ENCODE measurements around the gene MYO3A.

The MYO3A gene

DNA sequence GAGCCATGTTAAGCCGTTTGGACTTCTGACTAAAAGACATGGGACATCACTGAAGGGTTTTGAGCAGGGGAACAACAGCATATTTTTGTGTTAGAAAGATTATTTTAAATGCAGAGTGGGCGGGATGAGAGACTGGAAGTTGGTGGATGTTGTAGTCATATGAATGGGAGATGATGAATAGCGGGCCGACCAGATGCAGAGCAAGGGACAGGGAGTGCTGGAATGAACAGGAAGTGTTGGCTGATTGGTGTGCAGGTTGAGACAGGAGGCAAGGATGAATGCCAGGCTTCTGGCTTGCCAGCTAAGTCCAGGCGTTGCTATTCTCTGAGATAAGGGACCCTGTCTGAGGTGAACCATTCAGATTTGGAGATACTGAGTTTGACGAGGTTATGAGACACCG, 320.6 kb downstream of the MYO3A start:
- Histone ChIP-seq H3F3A (ENCODE audit: insufficient read depth, low read length) (no peaks in the 10 kb centered on the region), H3K4me3 (ENCODE audit: low read depth, low read length, poor library complexity, severe bottlenecking) (no peak overlapping the region), H3K36me3 (ENCODE audit: insufficient read depth, low read length) (no peaks in the 10 kb centered on the region), H4K20me1 (ENCODE audit: insufficient read depth, low read length) (no peaks in the 10 kb centered on the region), H3K79me2 (ENCODE audit: insufficient read depth, low read length) (no peaks in the 10 kb centered on the region), H3K27ac (ENCODE audit: low read depth, low read length, poor library complexity, severe bottlenecking) (no peak overlapping the region), H3K9ac (ENCODE audit: low read length) (no peak overlapping the region), H3K4me1 (ENCODE audit: insufficient read depth, low read length, severe bottlenecking) (no peaks in the 10 kb centered on the region), H3K9me2 (ENCODE audit: low read depth, low read length) (no peaks in the 10 kb centered on the region; the same call in 1 of the 2 replicates), H2AFZ (ENCODE audit: low read length) (no peak overlapping the region), H3K4me2 (ENCODE audit: low read length) (no peak overlapping the region), H3K9me3 (ENCODE audit: low read length) (no peaks in the 10 kb centered on the region), H3K27me3 (ENCODE audit: insufficient read depth, low read length) (no peaks in the 10 kb centered on the region; the same call in 1 of the 2 replicates)
- TF ChIP-seq, protein P1, sequence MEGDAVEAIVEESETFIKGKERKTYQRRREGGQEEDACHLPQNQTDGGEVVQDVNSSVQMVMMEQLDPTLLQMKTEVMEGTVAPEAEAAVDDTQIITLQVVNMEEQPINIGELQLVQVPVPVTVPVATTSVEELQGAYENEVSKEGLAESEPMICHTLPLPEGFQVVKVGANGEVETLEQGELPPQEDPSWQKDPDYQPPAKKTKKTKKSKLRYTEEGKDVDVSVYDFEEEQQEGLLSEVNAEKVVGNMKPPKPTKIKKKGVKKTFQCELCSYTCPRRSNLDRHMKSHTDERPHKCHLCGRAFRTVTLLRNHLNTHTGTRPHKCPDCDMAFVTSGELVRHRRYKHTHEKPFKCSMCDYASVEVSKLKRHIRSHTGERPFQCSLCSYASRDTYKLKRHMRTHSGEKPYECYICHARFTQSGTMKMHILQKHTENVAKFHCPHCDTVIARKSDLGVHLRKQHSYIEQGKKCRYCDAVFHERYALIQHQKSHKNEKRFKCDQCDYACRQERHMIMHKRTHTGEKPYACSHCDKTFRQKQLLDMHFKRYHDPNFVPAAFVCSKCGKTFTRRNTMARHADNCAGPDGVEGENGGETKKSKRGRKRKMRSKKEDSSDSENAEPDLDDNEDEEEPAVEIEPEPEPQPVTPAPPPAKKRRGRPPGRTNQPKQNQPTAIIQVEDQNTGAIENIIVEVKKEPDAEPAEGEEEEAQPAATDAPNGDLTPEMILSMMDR (IDR thresholded peaks at IDR 0.05; ENCODE audit: low read length): no peak
- TF ChIP-seq EZH2 (IDR thresholded peaks at IDR 0.05; ENCODE audit: borderline replicate concordance, low read length): no peak

DNA sequence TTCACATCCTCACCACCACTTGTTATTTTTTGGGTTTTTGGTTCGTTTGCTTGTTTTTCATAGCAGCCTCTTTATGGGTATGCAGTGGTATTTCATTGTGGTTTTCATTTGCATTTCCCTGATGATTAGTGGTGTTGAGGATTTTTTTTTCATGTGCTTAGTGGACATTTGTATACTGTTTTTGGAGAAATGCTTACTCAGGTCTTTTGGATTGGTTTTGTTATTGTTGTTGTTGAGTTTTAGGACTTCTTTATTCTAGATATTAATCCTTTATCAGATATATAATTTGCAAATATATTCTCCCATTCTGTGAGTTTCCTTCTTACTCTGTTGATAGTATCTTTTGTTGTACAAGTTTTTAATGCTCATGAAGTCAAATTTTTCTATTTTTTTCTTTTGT, 325.3 kb downstream of the MYO3A start:
- no peak overlapping the region for H3K9ac ChIP-seq (ENCODE audit: low read length)
- H3F3A ChIP-seq (ENCODE audit: insufficient read depth, low read length): no peaks in the 10 kb centered on the region
- H4K20me1 ChIP-seq (ENCODE audit: insufficient read depth, low read length): no peaks in the 10 kb centered on the region
- no peak overlapping the region for H3K4me3 ChIP-seq (ENCODE audit: low read depth, low read length, poor library complexity, severe bottlenecking)
- H3K4me1 ChIP-seq (ENCODE audit: insufficient read depth, low read length, severe bottlenecking): no peaks in the 10 kb centered on the region
- H3K36me3 ChIP-seq (ENCODE audit: insufficient read depth, low read length): no peaks in the 10 kb centered on the region
- H3K79me2 ChIP-seq (ENCODE audit: insufficient read depth, low read length): no peaks in the 10 kb centered on the region
- TF ChIP-seq, protein P1 (IDR thresholded peaks at IDR 0.05; ENCODE audit: low read length): no peak
- no peak for TF ChIP-seq EZH2 (IDR thresholded peaks at IDR 0.05; ENCODE audit: borderline replicate concordance, low read length)
- H3K4me2 ChIP-seq (ENCODE audit: low read length): no peak overlapping the region
- no peak overlapping the region for H3K27ac ChIP-seq (ENCODE audit: low read depth, low read length, poor library complexity, severe bottlenecking)
- H3K9me2 ChIP-seq (ENCODE audit: low read depth, low read length): no peaks in the 10 kb centered on the region
- no peak overlapping the region for H2AFZ ChIP-seq (ENCODE audit: low read length)
- no peaks in the 10 kb centered on the region; the same call in 1 of the 2 replicates for H3K27me3 ChIP-seq (ENCODE audit: insufficient read depth, low read length)
- H3K9me3 ChIP-seq (ENCODE audit: low read length): no peaks in the 10 kb centered on the region
